HepG2 (cell line): ENCODE measurements around the gene C4orf17. TPM values are rescaled to one million over a fixed set of nuclear protein-coding genes. Genes with fewer than 3 reads are reported as not detected.

Source experiments
- CCDC6 ChIP-seq: sonication (generic); formaldehyde crosslinking; IDR thresholded peaks from 2 replicates; pipeline ENCODE4 v1.8.1; 2022; ENCODE audit warnings: mild to moderate bottlenecking, missing genetic modification reagents, moderate library complexity
- FOXK1 ChIP-seq: sonication (generic); formaldehyde crosslinking; IDR thresholded peaks from 2 replicates; pipeline ENCODE4 v1.4.0; 2020; ENCODE audit warnings: low read depth, missing genetic modification reagents, borderline replicate concordance
- KAT2B ChIP-seq: fragments of 150-350 bp; IDR thresholded peaks from 2 replicates; pipeline ENCODE4 v1.6.1; 2014; ENCODE audit warnings: low read depth, low read length, borderline replicate concordance
- KMT2B ChIP-seq: IDR thresholded peaks from 2 replicates; pipeline ENCODE4 v1.6.1; 2016; ENCODE audit warnings: missing genetic modification reagents, missing compliant biosample characterization
- ONECUT2 ChIP-seq: sonication (generic); formaldehyde crosslinking; IDR thresholded peaks from 2 replicates; pipeline ENCODE4 v1.4.0; 2020; ENCODE audit warnings: missing genetic modification reagents
- SALL1 ChIP-seq: sonication (generic); formaldehyde crosslinking; IDR thresholded peaks from 2 replicates; pipeline ENCODE4 v1.8.0; 2022; ENCODE audit warnings: mild to moderate bottlenecking, missing genetic modification reagents
- SIX1 ChIP-seq: sonication (generic); formaldehyde crosslinking; IDR thresholded peaks from 2 replicates; pipeline ENCODE4 v1.4.0; 2020; ENCODE audit warnings: missing genetic modification reagents, borderline replicate concordance
- ZNF282 ChIP-seq: fragments of 450-650 bp; IDR thresholded peaks from 2 replicates; pipeline ENCODE4 v1.6.1; 2018; ENCODE audit not compliant: partially characterized antibody
- ZNF552 ChIP-seq: sonication (generic); formaldehyde crosslinking; IDR thresholded peaks from 2 replicates; pipeline ENCODE4 v1.9.0; 2022; ENCODE audit warnings: missing genetic modification reagents, mild to moderate bottlenecking, borderline replicate concordance
- ZNF556 ChIP-seq: sonication (generic); formaldehyde crosslinking; IDR thresholded peaks from 2 replicates; pipeline ENCODE4 v1.4.0; 2020; ENCODE audit warnings: mild to moderate bottlenecking, missing genetic modification reagents, borderline replicate concordance
- ZNF792 ChIP-seq: IDR thresholded peaks from 2 replicates; pipeline ENCODE4 v1.6.1; 2016
- ZNF850 ChIP-seq: sonication (generic); formaldehyde crosslinking; conservative IDR thresholded peaks from 2 replicates; pipeline ENCODE4 v1.9.0; 2021; ENCODE audit warnings: mild to moderate bottlenecking, missing genetic modification reagents
- polyA plus RNA-seq, 8 experiments: library from polyadenylated mRNA; depleted of rRNA in 3 of 8; stranded (reverse) in 7 of 8; unstranded in 1 of 8; fragments of >200 nt; fragmentation: Illumina TruSeq in 4 of 8; extraction: Trizol in 4 of 8; gene quantifications; 2 replicates each; pipeline versions ENCODE4 v1.2.1 to v1.2.3, GENCODE V29; 2011 to 2016; ENCODE audit warnings: low read depth in 4 of 8, missing spikeins in 1 of 8, mixed read lengths in 1 of 8; ENCODE audit not compliant: insufficient read depth in 1 of 8
- total RNA-seq, 5 experiments: library from RNA; depleted of rRNA; stranded (reverse); fragments of >200 nt; fragmentation: Illumina TruSeq; extraction: Trizol; gene quantifications; 2 replicates each; pipeline ENCODE4 v1.2.3, GENCODE V29; 2016; ENCODE audit warnings: low read depth in 1 of 5
- TF ChIP-seq, protein P1 (sequence below): sonication (generic); formaldehyde crosslinking; IDR thresholded peaks from 2 replicates; pipeline ENCODE4 v1.4.0; 2020; ENCODE audit warnings: mild to moderate bottlenecking, low read depth, missing genetic modification reagents
- TF ChIP-seq, protein P2 (sequence below): sonication (generic); formaldehyde crosslinking; IDR thresholded peaks from 2 replicates; pipeline ENCODE4 v1.5.0; 2020; ENCODE audit warnings: missing genetic modification reagents, mild to moderate bottlenecking, borderline replicate concordance
- TF ChIP-seq, protein P3 (sequence below): sonication (generic); formaldehyde crosslinking; IDR thresholded peaks from 2 replicates; pipeline ENCODE4 v1.9.0; 2021; ENCODE audit warnings: mild to moderate bottlenecking, missing genetic modification reagents
- TF ChIP-seq, protein P4 (sequence below): sonication (generic); formaldehyde crosslinking; conservative IDR thresholded peaks from 2 replicates; pipeline ENCODE4 v1.8.0; 2022; ENCODE audit warnings: low read depth, missing genetic modification reagents

The C4orf17 gene
- total and polyA plus RNA-seq, 2 of the 13 experiments (the other 11 are each of a cell fraction or from before 2014, with no cell fraction given), result not detected

DNA sequence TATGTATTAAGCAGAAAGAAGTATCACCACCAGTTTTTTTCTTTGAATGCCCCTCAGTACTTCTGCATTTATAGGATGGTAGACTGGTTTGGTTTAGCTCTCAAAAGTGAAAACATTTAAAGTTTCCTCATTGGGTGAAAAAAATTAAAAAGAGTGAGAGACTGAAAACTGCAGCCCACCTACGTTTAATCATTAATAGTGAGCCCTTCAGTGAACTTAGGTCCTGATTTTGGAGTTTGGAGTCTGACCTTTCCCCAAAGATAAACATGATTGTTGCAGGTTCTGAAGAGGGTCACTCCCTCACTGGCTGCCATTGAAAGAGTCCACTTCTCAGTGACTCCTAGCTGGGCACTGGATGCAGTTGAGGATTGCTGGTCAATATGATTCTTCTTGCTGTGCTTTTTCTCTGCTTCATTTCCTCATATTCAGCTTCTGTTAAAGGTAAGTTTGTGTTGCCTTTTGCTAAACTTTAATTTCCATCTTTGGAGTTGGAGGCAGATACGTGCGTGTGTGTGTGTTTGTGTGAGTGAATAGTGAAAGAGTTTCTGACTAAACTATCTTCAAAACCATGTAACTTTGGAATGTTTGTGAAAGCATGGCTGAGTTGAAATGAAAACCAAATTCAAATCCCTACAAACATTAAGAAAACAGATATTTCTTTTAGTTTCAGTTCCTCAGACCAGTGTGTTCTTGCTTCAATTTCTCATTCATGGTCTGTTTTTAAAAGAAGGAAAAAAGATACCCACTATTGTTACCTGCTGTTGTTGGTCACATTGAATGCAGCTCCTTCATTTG lies 63.9 kb downstream of the C4orf17 start, which contains the start of gene MTTP (continued):
- TF ChIP-seq, protein P1, sequence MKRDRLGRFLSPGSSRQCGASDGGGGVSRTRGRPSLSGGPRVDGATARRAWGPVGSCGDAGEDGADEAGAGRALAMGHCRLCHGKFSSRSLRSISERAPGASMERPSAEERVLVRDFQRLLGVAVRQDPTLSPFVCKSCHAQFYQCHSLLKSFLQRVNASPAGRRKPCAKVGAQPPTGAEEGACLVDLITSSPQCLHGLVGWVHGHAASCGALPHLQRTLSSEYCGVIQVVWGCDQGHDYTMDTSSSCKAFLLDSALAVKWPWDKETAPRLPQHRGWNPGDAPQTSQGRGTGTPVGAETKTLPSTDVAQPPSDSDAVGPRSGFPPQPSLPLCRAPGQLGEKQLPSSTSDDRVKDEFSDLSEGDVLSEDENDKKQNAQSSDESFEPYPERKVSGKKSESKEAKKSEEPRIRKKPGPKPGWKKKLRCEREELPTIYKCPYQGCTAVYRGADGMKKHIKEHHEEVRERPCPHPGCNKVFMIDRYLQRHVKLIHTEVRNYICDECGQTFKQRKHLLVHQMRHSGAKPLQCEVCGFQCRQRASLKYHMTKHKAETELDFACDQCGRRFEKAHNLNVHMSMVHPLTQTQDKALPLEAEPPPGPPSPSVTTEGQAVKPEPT (CRISPR knock-in tag), result no peak
- TF ChIP-seq CCDC6 (CRISPR knock-in tag) (no peak), SALL1 (CRISPR knock-in tag) (peak; percentile 68), SIX1 (CRISPR knock-in tag) (no peak), ZNF552 (CRISPR knock-in tag) (no peak), KMT2B (CRISPR knock-in tag) (no peak), ZNF850 (no peak), ZNF556 (CRISPR knock-in tag) (peak; percentile 53; the same call in 1 of the 2 replicates), ZNF792 (no peak), KAT2B (no peak), ONECUT2 (CRISPR knock-in tag) (no peak), ZNF282 (no peak), FOXK1 (peak; percentile 79; the same call in 1 of the 2 replicates)
- TF ChIP-seq, protein P2, sequence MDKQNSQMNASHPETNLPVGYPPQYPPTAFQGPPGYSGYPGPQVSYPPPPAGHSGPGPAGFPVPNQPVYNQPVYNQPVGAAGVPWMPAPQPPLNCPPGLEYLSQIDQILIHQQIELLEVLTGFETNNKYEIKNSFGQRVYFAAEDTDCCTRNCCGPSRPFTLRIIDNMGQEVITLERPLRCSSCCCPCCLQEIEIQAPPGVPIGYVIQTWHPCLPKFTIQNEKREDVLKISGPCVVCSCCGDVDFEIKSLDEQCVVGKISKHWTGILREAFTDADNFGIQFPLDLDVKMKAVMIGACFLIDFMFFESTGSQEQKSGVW (CRISPR knock-in tag), result no peak
- TF ChIP-seq, protein P3, sequence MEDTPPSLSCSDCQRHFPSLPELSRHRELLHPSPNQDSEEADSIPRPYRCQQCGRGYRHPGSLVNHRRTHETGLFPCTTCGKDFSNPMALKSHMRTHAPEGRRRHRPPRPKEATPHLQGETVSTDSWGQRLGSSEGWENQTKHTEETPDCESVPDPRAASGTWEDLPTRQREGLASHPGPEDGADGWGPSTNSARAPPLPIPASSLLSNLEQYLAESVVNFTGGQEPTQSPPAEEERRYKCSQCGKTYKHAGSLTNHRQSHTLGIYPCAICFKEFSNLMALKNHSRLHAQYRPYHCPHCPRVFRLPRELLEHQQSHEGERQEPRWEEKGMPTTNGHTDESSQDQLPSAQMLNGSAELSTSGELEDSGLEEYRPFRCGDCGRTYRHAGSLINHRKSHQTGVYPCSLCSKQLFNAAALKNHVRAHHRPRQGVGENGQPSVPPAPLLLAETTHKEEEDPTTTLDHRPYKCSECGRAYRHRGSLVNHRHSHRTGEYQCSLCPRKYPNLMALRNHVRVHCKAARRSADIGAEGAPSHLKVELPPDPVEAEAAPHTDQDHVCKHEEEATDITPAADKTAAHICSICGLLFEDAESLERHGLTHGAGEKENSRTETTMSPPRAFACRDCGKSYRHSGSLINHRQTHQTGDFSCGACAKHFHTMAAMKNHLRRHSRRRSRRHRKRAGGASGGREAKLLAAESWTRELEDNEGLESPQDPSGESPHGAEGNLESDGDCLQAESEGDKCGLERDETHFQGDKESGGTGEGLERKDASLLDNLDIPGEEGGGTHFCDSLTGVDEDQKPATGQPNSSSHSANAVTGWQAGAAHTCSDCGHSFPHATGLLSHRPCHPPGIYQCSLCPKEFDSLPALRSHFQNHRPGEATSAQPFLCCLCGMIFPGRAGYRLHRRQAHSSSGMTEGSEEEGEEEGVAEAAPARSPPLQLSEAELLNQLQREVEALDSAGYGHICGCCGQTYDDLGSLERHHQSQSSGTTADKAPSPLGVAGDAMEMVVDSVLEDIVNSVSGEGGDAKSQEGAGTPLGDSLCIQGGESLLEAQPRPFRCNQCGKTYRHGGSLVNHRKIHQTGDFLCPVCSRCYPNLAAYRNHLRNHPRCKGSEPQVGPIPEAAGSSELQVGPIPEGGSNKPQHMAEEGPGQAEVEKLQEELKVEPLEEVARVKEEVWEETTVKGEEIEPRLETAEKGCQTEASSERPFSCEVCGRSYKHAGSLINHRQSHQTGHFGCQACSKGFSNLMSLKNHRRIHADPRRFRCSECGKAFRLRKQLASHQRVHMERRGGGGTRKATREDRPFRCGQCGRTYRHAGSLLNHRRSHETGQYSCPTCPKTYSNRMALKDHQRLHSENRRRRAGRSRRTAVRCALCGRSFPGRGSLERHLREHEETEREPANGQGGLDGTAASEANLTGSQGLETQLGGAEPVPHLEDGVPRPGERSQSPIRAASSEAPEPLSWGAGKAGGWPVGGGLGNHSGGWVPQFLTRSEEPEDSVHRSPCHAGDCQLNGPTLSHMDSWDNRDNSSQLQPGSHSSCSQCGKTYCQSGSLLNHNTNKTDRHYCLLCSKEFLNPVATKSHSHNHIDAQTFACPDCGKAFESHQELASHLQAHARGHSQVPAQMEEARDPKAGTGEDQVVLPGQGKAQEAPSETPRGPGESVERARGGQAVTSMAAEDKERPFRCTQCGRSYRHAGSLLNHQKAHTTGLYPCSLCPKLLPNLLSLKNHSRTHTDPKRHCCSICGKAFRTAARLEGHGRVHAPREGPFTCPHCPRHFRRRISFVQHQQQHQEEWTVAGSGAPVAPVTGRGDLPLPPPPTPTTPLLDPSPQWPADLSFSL, result no peak; the same call in 1 of the 2 replicates
- TF ChIP-seq, protein P4, sequence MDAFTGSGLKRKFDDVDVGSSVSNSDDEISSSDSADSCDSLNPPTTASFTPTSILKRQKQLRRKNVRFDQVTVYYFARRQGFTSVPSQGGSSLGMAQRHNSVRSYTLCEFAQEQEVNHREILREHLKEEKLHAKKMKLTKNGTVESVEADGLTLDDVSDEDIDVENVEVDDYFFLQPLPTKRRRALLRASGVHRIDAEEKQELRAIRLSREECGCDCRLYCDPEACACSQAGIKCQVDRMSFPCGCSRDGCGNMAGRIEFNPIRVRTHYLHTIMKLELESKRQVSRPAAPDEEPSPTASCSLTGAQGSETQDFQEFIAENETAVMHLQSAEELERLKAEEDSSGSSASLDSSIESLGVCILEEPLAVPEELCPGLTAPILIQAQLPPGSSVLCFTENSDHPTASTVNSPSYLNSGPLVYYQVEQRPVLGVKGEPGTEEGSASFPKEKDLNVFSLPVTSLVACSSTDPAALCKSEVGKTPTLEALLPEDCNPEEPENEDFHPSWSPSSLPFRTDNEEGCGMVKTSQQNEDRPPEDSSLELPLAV (CRISPR knock-in tag), result no peak
